ENCODE results near the gene PIK3R4.

DNA sequence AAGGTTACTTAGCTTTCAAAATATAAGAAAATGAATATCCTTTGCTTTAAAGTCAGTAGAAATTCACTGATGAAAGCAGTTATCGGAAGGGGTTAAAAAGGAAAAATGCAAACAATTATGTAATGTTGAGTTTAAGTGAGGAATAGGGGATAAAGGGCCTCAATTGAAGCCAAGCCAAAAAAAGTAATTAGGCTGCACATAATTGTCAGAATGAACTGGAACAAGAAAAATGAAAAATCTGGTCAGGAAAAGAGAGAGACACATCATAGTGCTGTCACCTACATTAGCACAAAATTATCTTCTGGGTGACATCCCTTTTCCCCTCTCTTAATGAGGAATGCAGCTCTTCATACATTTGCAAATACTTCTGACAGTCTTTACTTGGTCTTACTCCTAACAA, 48.8 kb upstream of the PIK3R4 start:
- TF ChIP-seq, protein P1, sequence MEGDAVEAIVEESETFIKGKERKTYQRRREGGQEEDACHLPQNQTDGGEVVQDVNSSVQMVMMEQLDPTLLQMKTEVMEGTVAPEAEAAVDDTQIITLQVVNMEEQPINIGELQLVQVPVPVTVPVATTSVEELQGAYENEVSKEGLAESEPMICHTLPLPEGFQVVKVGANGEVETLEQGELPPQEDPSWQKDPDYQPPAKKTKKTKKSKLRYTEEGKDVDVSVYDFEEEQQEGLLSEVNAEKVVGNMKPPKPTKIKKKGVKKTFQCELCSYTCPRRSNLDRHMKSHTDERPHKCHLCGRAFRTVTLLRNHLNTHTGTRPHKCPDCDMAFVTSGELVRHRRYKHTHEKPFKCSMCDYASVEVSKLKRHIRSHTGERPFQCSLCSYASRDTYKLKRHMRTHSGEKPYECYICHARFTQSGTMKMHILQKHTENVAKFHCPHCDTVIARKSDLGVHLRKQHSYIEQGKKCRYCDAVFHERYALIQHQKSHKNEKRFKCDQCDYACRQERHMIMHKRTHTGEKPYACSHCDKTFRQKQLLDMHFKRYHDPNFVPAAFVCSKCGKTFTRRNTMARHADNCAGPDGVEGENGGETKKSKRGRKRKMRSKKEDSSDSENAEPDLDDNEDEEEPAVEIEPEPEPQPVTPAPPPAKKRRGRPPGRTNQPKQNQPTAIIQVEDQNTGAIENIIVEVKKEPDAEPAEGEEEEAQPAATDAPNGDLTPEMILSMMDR (IDR thresholded peaks at IDR 0.05; ENCODE audit: insufficient read depth, low read length, poor library complexity, severe bottlenecking) = no peak
- no peak for TF ChIP-seq EZH2phosphoT487 (conservative IDR thresholded peaks at IDR 0.05; ENCODE audit: low read length)
